Liver (tissue), 6 donors: Measurements from ENCODE around the gene HRH4. TPM values are rescaled to one million over a fixed set of nuclear protein-coding genes. Genes with fewer than 3 reads are reported as not detected.

Experiments used
- EGR1 ChIP-seq, 2 donors: IDR thresholded peaks; 2 replicates each; pipeline ENCODE4 v1.6.1; 2016 to 2018; ENCODE audit warnings: antibody characterized with exemption in 2 of 2, low read depth in 2 of 2
- GABPA ChIP-seq, 2 donors: IDR thresholded peaks in 1 of 2; conservative IDR thresholded peaks in 1 of 2; 2 replicates each; pipeline ENCODE4 v1.6.1; 2016; ENCODE audit warnings: antibody characterized with exemption in 2 of 2, mild to moderate bottlenecking in 1 of 2, moderate library complexity in 1 of 2
- NR2F2 ChIP-seq: IDR thresholded peaks from 2 replicates; pipeline ENCODE4 v1.6.1; 2016; ENCODE audit warnings: antibody characterized with exemption
- TAF1 ChIP-seq: conservative IDR thresholded peaks from 2 replicates; pipeline ENCODE4 v1.6.1; 2016; ENCODE audit warnings: antibody characterized with exemption, mild to moderate bottlenecking
- polyA plus RNA-seq, 2 donors: library from polyadenylated mRNA; stranded (reverse) in 1 of 2; unstranded in 1 of 2; fragments of 200-250 nt in 1 of 2; fragments of >200 nt in 1 of 2; fragmentation: Nextera tagmentation in 1 of 2; extraction: Ambion mirVana in 1 of 2; gene quantifications; one replicate each; pipeline versions ENCODE4 v1.2.1 to v1.2.3, GENCODE V29; 2013 to 2015
- small RNA-seq: library from RNA; depleted of rRNA; stranded (forward); fragments of <200 nt; gene quantifications from one replicate; pipeline ENCODE3, GENCODE V24; 2014
- total RNA-seq, 2 donors: library from RNA; depleted of rRNA; stranded (reverse); fragments of >200 nt; gene quantifications; one replicate each; pipeline ENCODE4 v1.2.3, GENCODE V29; 2014
- TF ChIP-seq, protein P1 (sequence below): IDR thresholded peaks from 2 replicates; pipeline ENCODE4 v1.6.1; 2016; ENCODE audit warnings: antibody characterized with exemption
- donor health status: healthy.
- donor health status: healthy.
- donor health status: healthy.

The HRH4 gene
- total and polyA plus RNA-seq, 4 donors: 0.02 to 0.19 (median 0.17) TPM; not detected in 1

DNA sequence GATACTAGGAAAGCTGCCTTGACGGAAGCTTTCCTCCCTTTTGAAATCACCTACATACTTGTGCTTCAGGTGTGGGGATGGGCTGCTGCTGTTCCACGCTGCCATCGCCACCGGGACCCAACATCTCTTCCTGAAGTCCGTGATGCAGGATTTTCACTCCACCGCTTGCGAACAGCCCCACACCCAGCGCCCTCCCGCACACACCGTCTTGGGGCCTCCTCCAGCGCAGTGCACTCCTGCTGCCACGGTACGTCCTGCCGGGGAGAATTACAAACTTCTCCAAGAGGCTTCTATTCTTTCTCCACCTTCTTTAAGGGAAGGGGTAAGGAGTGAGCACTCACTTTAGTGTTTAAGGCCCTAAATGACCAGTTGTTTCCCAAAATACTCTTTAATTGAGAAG, 58.2 kb downstream of the HRH4 start (continued):
- TF ChIP-seq, protein P1, sequence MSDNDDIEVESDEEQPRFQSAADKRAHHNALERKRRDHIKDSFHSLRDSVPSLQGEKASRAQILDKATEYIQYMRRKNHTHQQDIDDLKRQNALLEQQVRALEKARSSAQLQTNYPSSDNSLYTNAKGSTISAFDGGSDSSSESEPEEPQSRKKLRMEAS: no peak
- TF ChIP-seq NR2F2 (no peak), TAF1 (no peak), GABPA (IDR thresholded peaks at IDR 0.05 in 1 of 2, conservative IDR thresholded peaks at IDR 0.05 in 1 of 2) (no peak), EGR1 (IDR thresholded peaks at IDR 0.05; ENCODE audit: low read depth in 2 of 2) (no peak)

Small RNAs within 50 kb of the gene (small RNA-seq; reads per million reads assigned to genes)
- not detected for gene RF00019

Other genes with a start within 250 kb of the HRH4 start
- gene OSBPL1A, start 62.8 kb upstream of the HRH4 start, total RNA-seq: 10 to 100 TPM in 1 of 2 donors, 1 to 10 TPM in 1; 6.6 to 12.6 TPM
- 10 to 100 TPM in 1 of 2 donors, 1 to 10 TPM in 1; 5.4 to 11.2 TPM for gene OSBPL1A, start 62.8 kb upstream of the HRH4 start, polyA plus RNA-seq
- gene IMPACT, start 34.0 kb upstream of the HRH4 start, total RNA-seq: 10 to 100 TPM; 11.3 to 11.5 TPM
- gene IMPACT, start 34.0 kb upstream of the HRH4 start, polyA plus RNA-seq: 10 to 100 TPM in 1 of 2 donors, 1 to 10 TPM in 1; 8.3 to 13.6 TPM